Hepatocyte (in vitro differentiated cells): ENCODE data around the gene PDLIM5. TPM values are rescaled to one million over a fixed set of nuclear protein-coding genes. Genes with fewer than 3 reads are reported as not detected.

Source experiments
- DNase-seq: peaks from one replicate; pipeline ENCODE4 v3.0.0-alpha.2; 2016; ENCODE audit warnings: low spot score
- H2AFZ ChIP-seq: fragments of 200-600 bp; sonication (generic); 2 replicates; pipeline ENCODE4 v1.6.0; 2016; ENCODE audit warnings: antibody characterized with exemption, mild to moderate bottlenecking
- H3K27ac ChIP-seq: fragments of 200-600 bp; sonication (generic); 2 replicates; pipeline ENCODE4 v1.5.1; 2016; ENCODE audit warnings: mild to moderate bottlenecking
- H3K27me3 ChIP-seq: fragments of 200-600 bp; sonication (generic); 2 replicates; pipeline ENCODE4 v1.6.1; 2016
- H3K36me3 ChIP-seq: fragments of 200-600 bp; sonication (generic); replicated peaks from 2 replicates; pipeline ENCODE4 v1.5.1; 2016; ENCODE audit warnings: low read depth; ENCODE audit not compliant: insufficient read depth
- H3K4me1 ChIP-seq: fragments of 200-600 bp; sonication (generic); 2 replicates; pipeline ENCODE4 v1.5.1; 2016; ENCODE audit warnings: mild to moderate bottlenecking, moderate library complexity; ENCODE audit not compliant: insufficient read depth
- H3K4me2 ChIP-seq: fragments of 200-600 bp; sonication (generic); 2 replicates; pipeline ENCODE4 v1.6.0; 2016
- H3K4me3 ChIP-seq: fragments of 200-600 bp; sonication (generic); 2 replicates; pipeline ENCODE4 v1.5.1; 2016; ENCODE audit warnings: mild to moderate bottlenecking
- H3K79me2 ChIP-seq: fragments of 200-600 bp; sonication (generic); 2 replicates; pipeline ENCODE4 v1.6.0; 2017; ENCODE audit warnings: mild to moderate bottlenecking
- H3K9me2 ChIP-seq: fragments of 200-600 bp; sonication (generic); replicated peaks from 2 replicates; pipeline ENCODE4 v1.6.0; 2017; ENCODE audit warnings: mild to moderate bottlenecking; ENCODE audit not compliant: insufficient read depth
- H3K9me3 ChIP-seq: fragments of 200-600 bp; sonication (generic); 2 replicates; pipeline ENCODE4 v1.5.1; 2016; ENCODE audit warnings: low read depth, mild to moderate bottlenecking
- H4K20me1 ChIP-seq: fragments of 200-600 bp; sonication (generic); 2 replicates; pipeline ENCODE4 v1.6.0; 2016; ENCODE audit warnings: mild to moderate bottlenecking; ENCODE audit not compliant: insufficient read depth, poor library complexity, severe bottlenecking
- CTCF ChIP-seq: fragments of 200-600 bp; sonication (generic); IDR thresholded peaks from 2 replicates; pipeline ENCODE4 v1.5.1; 2016; ENCODE audit warnings: antibody characterized with exemption, mild to moderate bottlenecking; ENCODE audit not compliant: poor library complexity
- EZH2 ChIP-seq: fragments of 200-600 bp; sonication (generic); IDR thresholded peaks from 2 replicates; pipeline ENCODE4 v1.6.1; 2016; ENCODE audit warnings: antibody characterized with exemption, mild to moderate bottlenecking, borderline replicate concordance
- EZH2phosphoT487 ChIP-seq: fragments of 200-600 bp; sonication (generic); IDR thresholded peaks from one replicate; pipeline ENCODE4 v1.6.1; 2018; ENCODE audit warnings: antibody characterized with exemption, mild to moderate bottlenecking, low read depth, moderate library complexity; ENCODE audit not compliant: unreplicated experiment, severe bottlenecking
- WGBS: methylation state at CpG from one replicate; pipeline ENCODE4 v1.1.6; 2016; ENCODE audit warnings: low lambda C conversion rate; ENCODE audit errors: missing lambda C conversion rate; 5-methylcytosine and 5-hydroxymethylcytosine counted together
- polyA plus RNA-seq: library from polyadenylated mRNA; unstranded; fragments of >200 nt; fragmentation: Nextera tagmentation; extraction: Ambion mirVana; gene quantifications from 2 replicates; pipeline ENCODE4 v1.2.1, GENCODE V29; 2016
- total RNA-seq: library from RNA; depleted of rRNA; stranded (reverse); fragments of >200 nt; gene quantifications from 2 replicates; pipeline ENCODE4 v1.2.3, GENCODE V29; 2014

PDLIM5 gene
- total and polyA plus RNA-seq, 2 experiments from 2014 or later: 97.1 to 121 TPM

- Histone ChIP-seq H3K36me3 (no peaks in the 10 kb centered on the region), H3K27me3 (no peaks in the 10 kb centered on the region), H3K79me2 (no peaks in the 10 kb centered on the region), H3K9me2 (no peaks in the 10 kb centered on the region), H3K4me1 (no peaks in the 10 kb centered on the region), H2AFZ (no peak overlapping the region), H3K27ac (no peak overlapping the region), H3K9me3 (no peaks in the 10 kb centered on the region), H3K4me3 (no peak overlapping the region), H4K20me1 (no peaks in the 10 kb centered on the region), H3K4me2 (no peak overlapping the region)
- DNase-seq: no peak
- TF ChIP-seq EZH2: no peak
- TF ChIP-seq EZH2phosphoT487: no peak
- TF ChIP-seq CTCF: no peak
- 64% methylated on average over 4 of the region's 4 CpGs for WGBS
These were observed 239.1 kb downstream of the PDLIM5 start for GRCh38 chr4:94690851-94691254.

- H3K27ac ChIP-seq: no peak overlapping the region
- TF ChIP-seq CTCF: no peak
- no peak for TF ChIP-seq EZH2
- no peak for TF ChIP-seq EZH2phosphoT487
- H3K4me1 ChIP-seq: no peaks in the 10 kb centered on the region
- no peak overlapping the region for H3K4me3 ChIP-seq
- no peaks in the 10 kb centered on the region for H3K36me3 ChIP-seq
- H3K9me2 ChIP-seq: no peaks in the 10 kb centered on the region
- H3K27me3 ChIP-seq: no peaks in the 10 kb centered on the region
- no peak for DNase-seq
- 96% methylated on average over 1 of the region's 1 CpG for WGBS
- no peaks in the 10 kb centered on the region for H3K79me2 ChIP-seq
- no peaks in the 10 kb centered on the region for H3K9me3 ChIP-seq
- H3K4me2 ChIP-seq: no peak overlapping the region
- H2AFZ ChIP-seq: no peak overlapping the region
- no peaks in the 10 kb centered on the region for H4K20me1 ChIP-seq
These were observed 239.8 kb downstream of the PDLIM5 start for GRCh38 chr4:94691552-94691951.

- no peaks in the 10 kb centered on the region for H3K9me2 ChIP-seq
- WGBS: 76% methylated on average over 4 of the region's 4 CpGs
- DNase-seq: no peak
- no peaks in the 10 kb centered on the region for H3K4me1 ChIP-seq
- H2AFZ ChIP-seq: no peak overlapping the region
- H3K27ac ChIP-seq: no peak overlapping the region
- H3K79me2 ChIP-seq: no peaks in the 10 kb centered on the region
- no peak for TF ChIP-seq EZH2
- no peak for TF ChIP-seq EZH2phosphoT487
- TF ChIP-seq CTCF: no peak
- no peaks in the 10 kb centered on the region for H4K20me1 ChIP-seq
- H3K4me3 ChIP-seq: no peak overlapping the region
- H3K9me3 ChIP-seq: no peaks in the 10 kb centered on the region
- no peaks in the 10 kb centered on the region for H3K36me3 ChIP-seq
- H3K27me3 ChIP-seq: no peaks in the 10 kb centered on the region
- H3K4me2 ChIP-seq: no peak overlapping the region
These were observed 243.6 kb downstream of the PDLIM5 start for GRCh38 chr4:94695384-94695783.

- no peaks in the 10 kb centered on the region for H3K9me3 ChIP-seq
- DNase-seq: no peak
- H3K27me3 ChIP-seq: no peaks in the 10 kb centered on the region
- no peak overlapping the region for H2AFZ ChIP-seq
- no peaks in the 10 kb centered on the region for H4K20me1 ChIP-seq
- no peaks in the 10 kb centered on the region for H3K4me1 ChIP-seq
- no peaks in the 10 kb centered on the region for H3K36me3 ChIP-seq
- no peak for TF ChIP-seq EZH2phosphoT487
- no peak for TF ChIP-seq CTCF
- TF ChIP-seq EZH2: no peak
- H3K4me2 ChIP-seq: no peak overlapping the region
- H3K9me2 ChIP-seq: no peaks in the 10 kb centered on the region
- no peak overlapping the region for H3K4me3 ChIP-seq
- H3K79me2 ChIP-seq: no peaks in the 10 kb centered on the region
- H3K27ac ChIP-seq: no peak overlapping the region
These were observed 246.4 kb downstream of the PDLIM5 start for GRCh38 chr4:94698187-94698586.
